Calu3 (cell line): ENCODE results near the gene SIGLEC9. TPM values are rescaled to one million over a fixed set of nuclear protein-coding genes. Genes with fewer than 3 reads are reported as not detected.

Experiments used
- BruUV-seq: library from RNA; stranded (reverse); fragments of 400-500 nt; replicated peaks from 2 replicates; lab custom pipeline; 2021; lab: Mats Ljungman, UMichigan
- CTCF ChIA-PET: fragments of 300-600 bp; sonication (Branson Sonifier 250); formaldehyde crosslinking; loops from one replicate; lab custom pipeline; 2022; ENCODE audit warnings: antibody characterized with exemption; lab: Charles Lee
- DNase-seq: peaks from one replicate; pipeline ENCODE4 v3.0.0; 2022
- H3K27ac Mint-ChIP-seq: one replicate; pipeline ENCODE4 v1.8.0; 2022; ENCODE audit warnings: mixed read lengths; ENCODE audit not compliant: unreplicated experiment
- H3K27me3 Mint-ChIP-seq: one replicate; pipeline ENCODE4 v1.8.0; 2022; ENCODE audit warnings: mixed read lengths; ENCODE audit not compliant: unreplicated experiment
- H3K36me3 Mint-ChIP-seq: one replicate; pipeline ENCODE4 v1.8.0; 2022; ENCODE audit warnings: mild to moderate bottlenecking, moderate library complexity, mixed read lengths; ENCODE audit not compliant: insufficient read depth, unreplicated experiment
- H3K4me1 Mint-ChIP-seq: one replicate; pipeline ENCODE4 v1.8.0; 2022; ENCODE audit warnings: mild to moderate bottlenecking, low read depth, mixed read lengths; ENCODE audit not compliant: unreplicated experiment
- H3K4me3 Mint-ChIP-seq: one replicate; pipeline ENCODE4 v1.8.0; 2022; ENCODE audit warnings: mild to moderate bottlenecking, low read depth, moderate library complexity, mixed read lengths; ENCODE audit not compliant: unreplicated experiment
- H3K9me3 Mint-ChIP-seq: one replicate; pipeline ENCODE4 v1.8.0; 2022; ENCODE audit warnings: low read depth, mixed read lengths; ENCODE audit not compliant: unreplicated experiment
- CTCF ChIP-seq: fragments of 200-600 bp; IDR thresholded peaks from one replicate; pipeline ENCODE4 v1.8.0; 2022; ENCODE audit warnings: antibody characterized with exemption; ENCODE audit not compliant: unreplicated experiment
- intact Hi-C: fragments of 100-400 bp; cut with micrococcal nuclease; formaldehyde crosslinking; loops from one replicate; pipeline ENCODE4 v1.10.0; 2022; ENCODE audit not compliant: unreplicated experiment
- total RNA-seq: library from RNA; stranded (reverse); gene quantifications from 2 replicates; pipeline ENCODE4 v1.2.3, GENCODE V29; 2022

Gene SIGLEC9
- total RNA-seq, 1 experiment from 2014 or later = not detected

GRCh38 chr19:51131780-51132680, 7.3 kb downstream of the SIGLEC9 start:
- CTCF ChIA-PET = no interaction called here
- H3K27ac Mint-ChIP-seq = no peak overlapping the region
- no TSS peak for BruUV-seq
- intact Hi-C loops = no loop called here
- H3K4me1 Mint-ChIP-seq = peaks cover 8% of the 10 kb centered on the region
- peaks cover 11% of the 10 kb centered on the region for H3K9me3 Mint-ChIP-seq
- H3K36me3 Mint-ChIP-seq = no peaks in the 10 kb centered on the region
- H3K4me3 Mint-ChIP-seq = no peak overlapping the region
- TF ChIP-seq CTCF = no peak
- peaks cover 33% of the 10 kb centered on the region for H3K27me3 Mint-ChIP-seq
- no peak for DNase-seq

- H3K27ac Mint-ChIP-seq = no peak overlapping the region
- H3K9me3 Mint-ChIP-seq = peaks cover 11% of the 10 kb centered on the region
- no peak for TF ChIP-seq CTCF
- H3K36me3 Mint-ChIP-seq = no peaks in the 10 kb centered on the region
- peaks cover 63% of the 10 kb centered on the region for H3K27me3 Mint-ChIP-seq
- CTCF ChIA-PET = interaction anchor here (0.6 kb wide), 1 partner anchor 72 kb away, joined by 4 read pairs; no protein-coding TSS in a partner anchor
- DNase-seq = no peak
- BruUV-seq = no TSS peak
- no peaks in the 10 kb centered on the region for H3K4me1 Mint-ChIP-seq
- H3K4me3 Mint-ChIP-seq = no peak overlapping the region
- intact Hi-C loops = no loop called here
Observed at GRCh38 chr19:51135004-51135403, 10.3 kb downstream of the SIGLEC9 start.

GRCh38 chr19:51135986-51136762, 11.5 kb downstream of the SIGLEC9 start:
- DNase-seq = no peak
- CTCF ChIA-PET = no interaction called here
- Mint-ChIP-seq H3K27ac (no peak overlapping the region), H3K4me3 (no peak overlapping the region), H3K36me3 (no peaks in the 10 kb centered on the region), H3K9me3 (peaks cover 11% of the 10 kb centered on the region), H3K4me1 (no peaks in the 10 kb centered on the region), H3K27me3 (peaks cover 75% of the 10 kb centered on the region)
- intact Hi-C loops = no loop called here
- no TSS peak for BruUV-seq
- no peak for TF ChIP-seq CTCF

GRCh38 chr19:51136851-51137551, 12.3 kb downstream of the SIGLEC9 start:
- CTCF ChIA-PET = no interaction called here
- no TSS peak for BruUV-seq
- H3K27me3 Mint-ChIP-seq = peaks cover 83% of the 10 kb centered on the region
- H3K4me1 Mint-ChIP-seq = no peaks in the 10 kb centered on the region
- DNase-seq = no peak
- intact Hi-C loops = no loop called here
- H3K27ac Mint-ChIP-seq = no peak overlapping the region
- no peak overlapping the region for H3K4me3 Mint-ChIP-seq
- H3K9me3 Mint-ChIP-seq = peaks cover 11% of the 10 kb centered on the region
- TF ChIP-seq CTCF = no peak
- H3K36me3 Mint-ChIP-seq = no peaks in the 10 kb centered on the region
